Left lung (tissue), 10 donors: ENCODE data around the gene C16orf54. TPM values are rescaled to one million over a fixed set of nuclear protein-coding genes. Genes with fewer than 3 reads are reported as not detected.
"Not testable (repeated sequence)": the region's sequence is repeated elsewhere in the genome, so short reads cannot be mapped to it uniquely, and the experiment has no call there.

Experiments used
- ATAC-seq: fragments of 200-7000 bp; cut with Tn5 transposase; one replicate; pipeline ENCODE4 v1.9.1; 2020; ENCODE audit warnings: moderate library complexity
- DNase-seq, 4 donors: peaks; one replicate each; pipeline ENCODE4 v3.0.0-alpha.2; 2013 to 2020
- H3K27ac ChIP-seq, 2 donors: fragments of 200-600 bp; sonication (generic) in 1 of 2; one replicate each; pipeline versions ENCODE4 v1.5.0 to v1.8.0; 2020 to 2021
- H3K27me3 ChIP-seq, 2 donors: fragments of 200-600 bp; sonication (generic) in 1 of 2; one replicate each; pipeline versions ENCODE4 v1.5.0 to v1.8.0; 2020 to 2021
- H3K36me3 ChIP-seq, 2 donors: fragments of 200-600 bp; sonication (generic) in 1 of 2; one replicate each; pipeline versions ENCODE4 v1.5.0 to v1.8.0; 2020 to 2021
- H3K4me1 ChIP-seq, 2 donors: fragments of 200-600 bp; one replicate each; pipeline ENCODE4 v1.8.0; 2021
- H3K4me3 ChIP-seq, 2 donors: fragments of 200-600 bp; sonication (generic) in 1 of 2; one replicate each; pipeline versions ENCODE4 v1.5.0 to v1.8.0; 2020 to 2021; ENCODE audit warnings: mild to moderate bottlenecking in 1 of 2
- H3K9me3 ChIP-seq, 2 donors: fragments of 200-600 bp; sonication (generic) in 1 of 2; one replicate each; pipeline versions ENCODE4 v1.5.0 to v1.8.0; 2020 to 2021
- CTCF ChIP-seq, 2 donors: fragments of 200-600 bp; sonication (generic) in 1 of 2; IDR thresholded peaks; one replicate each; pipeline versions ENCODE4 v1.5.0 to v1.8.0; 2021; ENCODE audit warnings: antibody characterized with exemption in 2 of 2
- intact Hi-C, 2 donors: fragments of 100-400 bp; cut with DNase I; formaldehyde crosslinking; loops; one replicate each; pipeline versions ENCODE4 v1.11.2 to v1.14.2; 2022
- polyA plus RNA-seq, 6 donors: library from polyadenylated mRNA; unstranded; fragments of 120-200 nt; gene quantifications; one replicate each; pipeline ENCODE4 v1.2.1, GENCODE V29; 2013; ENCODE audit not compliant: insufficient read length in 6 of 6
- total RNA-seq, 2 donors: library from RNA; stranded (reverse); fragmentation: NEBNext Ultra II Directional; extraction: Animal tissue kit (Norgen Biotek cat#: 25700); gene quantifications; one replicate each; pipeline ENCODE4 v1.2.1, GENCODE V29; 2021
- donor health status: DM: no; HTN: yes; CAD: no.
- donor health status: DM: no; HTN: no; CAD: no.

C16orf54 gene
- total and polyA plus RNA-seq, 8 donors = 0.33 to 13.6 (median 0.69) TPM

- no peak for ATAC-seq
- intact Hi-C loops = no loop called here
These were observed 20.8 kb upstream of the C16orf54 start for GRCh38 chr16:29766571-29766970.

GRCh38 chr16:29765167-29766032 is 19.6 kb upstream of the C16orf54 start:
- Histone ChIP-seq H3K9me3 (no peaks in the 10 kb centered on the region), H3K27me3 (no peaks in the 10 kb centered on the region), H3K36me3 (no peaks in the 10 kb centered on the region), H3K4me1 (peaks cover 0 to 3% of the 10 kb centered on the region in 2 donors), H3K4me3 (no peak overlapping the region), H3K27ac (no peak overlapping the region)
- TF ChIP-seq CTCF (IDR thresholded peaks at IDR 0.05) = no peak
- ATAC-seq = peak; percentile 88
- intact Hi-C loops = no loop called here
- DNase-seq = peak in 2 of 4 donors; percentile 50 to 87

More at GRCh38 chr16:29766571-29766970, 20.8 kb upstream of the C16orf54 start:
- no peaks in the 10 kb centered on the region for H3K9me3 ChIP-seq
- H3K27ac ChIP-seq = no peak overlapping the region
- DNase-seq = no peak
- TF ChIP-seq CTCF (IDR thresholded peaks at IDR 0.05) = no peak
- H3K36me3 ChIP-seq = no peaks in the 10 kb centered on the region
- no peak overlapping the region for H3K4me3 ChIP-seq
- H3K27me3 ChIP-seq = no peaks in the 10 kb centered on the region
- peaks cover 3 to 9% of the 10 kb centered on the region in 2 donors for H3K4me1 ChIP-seq

- TF ChIP-seq CTCF (IDR thresholded peaks at IDR 0.05) = no peak
- Histone ChIP-seq H3K9me3 (no peaks in the 10 kb centered on the region), H3K27ac (no peak overlapping the region), H3K27me3 (no peaks in the 10 kb centered on the region), H3K36me3 (no peaks in the 10 kb centered on the region), H3K4me3 (no peak overlapping the region), H3K4me1 (peaks cover 0 to 3% of the 10 kb centered on the region in 2 donors)
- intact Hi-C loops = no loop called here
- ATAC-seq (no peak), DNase-seq (no peak)
These were observed 17.5 kb upstream of the C16orf54 start for GRCh38 chr16:29763326-29763725.

GRCh38 chr16:29761882-29762281 is 16.1 kb upstream of the C16orf54 start:
- no peak for DNase-seq

GRCh38 chr16:29761280-29761651 is 15.5 kb upstream of the C16orf54 start:
- DNase-seq, H3K9me3 ChIP-seq, H3K27me3 ChIP-seq, H3K4me1 ChIP-seq, intact Hi-C loops, H3K36me3 ChIP-seq, H3K4me3 ChIP-seq, ATAC-seq, H3K27ac ChIP-seq: not testable (repeated sequence)

More at GRCh38 chr16:29761882-29762281, 16.1 kb upstream of the C16orf54 start:
- intact Hi-C loops = no loop called here
- Histone ChIP-seq H3K4me3 (no peak overlapping the region), H3K4me1 (peaks cover 0 to 3% of the 10 kb centered on the region in 2 donors), H3K27ac (no peak overlapping the region), H3K36me3 (no peaks in the 10 kb centered on the region), H3K9me3 (no peaks in the 10 kb centered on the region), H3K27me3 (no peaks in the 10 kb centered on the region)
- no peak for ATAC-seq
- TF ChIP-seq CTCF (IDR thresholded peaks at IDR 0.05) = no peak
